HUES48 (cell line): ENCODE data around the gene BAHD1.

Experiments used
- H3K27ac ChIP-seq: one replicate; pipeline ENCODE4 v1.7.0; 2013; ENCODE audit warnings: low read depth, low read length, inconsistent platforms
- H3K27me3 ChIP-seq: 2 replicates; pipeline ENCODE4 v1.6.1; 2013; ENCODE audit warnings: mild to moderate bottlenecking, low read length; ENCODE audit not compliant: control insufficient read depth, insufficient read depth
- H3K36me3 ChIP-seq: 2 replicates; pipeline ENCODE4 v1.6.1; 2013; ENCODE audit warnings: low read length; ENCODE audit not compliant: control insufficient read depth, insufficient read depth
- H3K4me1 ChIP-seq: 2 replicates; pipeline ENCODE4 v1.6.1; 2013; ENCODE audit warnings: mild to moderate bottlenecking, low read length; ENCODE audit not compliant: control insufficient read depth, insufficient read depth
- H3K4me3 ChIP-seq: 2 replicates; pipeline ENCODE4 v1.5.1; 2013; ENCODE audit warnings: mild to moderate bottlenecking, low read depth, low read length
- H3K9ac ChIP-seq: 2 replicates; pipeline ENCODE4 v1.6.1; 2013; ENCODE audit warnings: mild to moderate bottlenecking, low read depth, low read length, moderate library complexity
- H3K9me3 ChIP-seq: 2 replicates; pipeline ENCODE4 v1.6.1; 2013; ENCODE audit warnings: low read length; ENCODE audit not compliant: control insufficient read depth, insufficient read depth

BAHD1 gene

DNA sequence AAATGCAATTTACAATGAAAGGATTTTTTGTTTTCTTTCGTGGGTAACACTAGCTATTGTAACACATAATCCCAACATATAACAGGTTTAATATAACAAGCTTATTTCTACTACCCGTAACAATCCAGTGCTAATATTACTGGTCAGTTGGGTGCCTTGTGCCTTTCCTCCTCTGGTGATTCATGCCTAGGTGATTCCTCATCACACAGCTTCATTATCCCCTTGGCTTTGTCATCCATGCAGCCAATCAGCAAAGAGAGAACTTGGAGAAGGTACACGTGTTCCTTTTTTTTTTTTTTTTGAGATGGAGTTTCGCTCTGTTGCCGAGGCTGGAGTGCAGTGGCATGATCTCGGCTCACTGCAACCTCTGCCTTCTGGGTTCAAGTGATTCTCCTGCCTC is 60.7 kb downstream of the BAHD1 start:
- Histone ChIP-seq H3K27me3 (no peaks in the 10 kb centered on the region; the same call in 1 of the 2 replicates), H3K4me1 (peaks cover under 1% of the 10 kb centered on the region; the same call in 1 of the 2 replicates), H3K27ac (no peak overlapping the region), H3K9ac (no peak overlapping the region), H3K9me3 (no peaks in the 10 kb centered on the region), H3K36me3 (no peaks in the 10 kb centered on the region), H3K4me3 (no peak overlapping the region)

DNA sequence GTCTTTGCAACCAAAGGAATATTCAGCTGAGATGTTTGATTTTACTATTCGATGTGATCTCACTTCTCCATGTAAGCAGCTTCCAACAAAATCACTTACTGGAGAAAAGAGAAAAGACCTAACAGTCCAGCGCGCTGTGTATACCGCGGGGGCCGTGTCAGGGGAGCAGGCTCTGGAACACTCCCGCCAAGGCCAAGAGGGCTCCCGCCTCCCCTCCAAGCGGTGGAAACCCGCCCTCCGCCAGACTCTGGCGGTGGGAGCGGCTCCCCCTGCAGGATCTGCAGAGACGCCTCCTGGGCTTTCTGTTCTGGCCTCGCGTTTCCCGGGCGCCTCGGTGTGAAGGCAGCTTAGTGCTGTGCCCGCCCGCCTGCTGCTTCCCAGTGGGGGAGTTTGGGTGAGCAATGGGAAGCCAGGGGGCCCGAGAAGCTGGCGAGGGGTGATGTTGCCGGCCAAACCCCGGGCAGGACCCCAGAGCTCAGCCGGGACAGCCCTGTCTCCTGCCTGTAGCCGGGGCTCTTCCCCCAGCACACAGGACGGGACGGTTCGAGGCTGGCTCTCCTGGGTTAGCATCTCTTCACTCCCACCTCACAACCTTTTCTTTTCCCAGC is 66.3 kb downstream of the BAHD1 start:
- peaks cover 31% of the 10 kb centered on the region for H3K27me3 ChIP-seq
- H3K36me3 ChIP-seq: no peaks in the 10 kb centered on the region

DNA sequence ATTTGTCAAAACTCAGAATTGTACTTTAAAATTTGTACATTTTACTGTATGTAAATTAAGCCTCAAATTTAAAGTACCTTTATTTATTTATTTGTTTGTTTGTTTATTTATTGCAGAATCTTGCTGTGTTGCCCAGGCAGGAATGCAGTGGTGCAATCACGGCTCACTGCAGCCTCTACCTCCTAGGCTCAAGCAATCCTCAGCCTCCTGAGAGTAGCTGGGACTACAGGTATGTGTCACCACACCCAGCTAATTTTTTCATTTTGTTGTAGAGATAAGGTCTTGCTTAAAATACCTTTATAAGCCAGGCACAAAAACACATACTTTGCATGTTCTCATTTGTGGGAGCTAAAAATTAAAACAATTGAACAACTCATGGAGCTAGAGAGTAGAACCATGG is 67.5 kb downstream of the BAHD1 start:
- peaks cover 39% of the 10 kb centered on the region for H3K27me3 ChIP-seq
- H3K4me1 ChIP-seq: peaks cover 18% of the 10 kb centered on the region
- no peak overlapping the region for H3K4me3 ChIP-seq
- no peak overlapping the region for H3K9ac ChIP-seq
- H3K9me3 ChIP-seq: no peaks in the 10 kb centered on the region
- no peak overlapping the region for H3K27ac ChIP-seq
- H3K36me3 ChIP-seq: no peaks in the 10 kb centered on the region

More for the DNA sequence above, 66.3 kb downstream of the BAHD1 start:
- Histone ChIP-seq H3K4me3 (peak overlapping the region; percentile 64), H3K9me3 (no peaks in the 10 kb centered on the region), H3K9ac (peak overlapping the region; percentile 33; the same call in 1 of the 2 replicates), H3K4me1 (peaks cover 15% of the 10 kb centered on the region), H3K27ac (no peak overlapping the region)

DNA sequence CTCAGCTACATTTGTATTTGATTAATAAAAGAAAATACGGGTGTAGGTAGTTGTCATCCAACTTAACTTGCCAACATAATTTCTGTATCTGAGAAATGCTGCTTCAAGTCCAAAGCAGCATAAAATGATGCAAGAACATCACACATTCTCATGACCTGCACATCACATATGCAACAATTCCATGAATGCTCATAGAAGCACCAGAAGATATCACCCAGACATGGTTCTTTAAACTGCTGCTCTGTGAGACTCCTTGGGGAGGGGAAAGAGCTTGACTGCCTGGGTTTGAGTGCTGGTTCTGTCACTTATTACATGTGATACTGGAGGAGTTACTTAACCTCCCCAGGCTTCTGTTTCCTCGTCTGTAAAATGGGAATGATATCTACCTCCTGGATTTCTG is 69.4 kb downstream of the BAHD1 start:
- Histone ChIP-seq H3K27me3 (peaks cover 39% of the 10 kb centered on the region), H3K27ac (no peak overlapping the region), H3K4me3 (no peak overlapping the region), H3K9ac (no peak overlapping the region), H3K36me3 (no peaks in the 10 kb centered on the region), H3K4me1 (peaks cover 18% of the 10 kb centered on the region), H3K9me3 (no peaks in the 10 kb centered on the region)

DNA sequence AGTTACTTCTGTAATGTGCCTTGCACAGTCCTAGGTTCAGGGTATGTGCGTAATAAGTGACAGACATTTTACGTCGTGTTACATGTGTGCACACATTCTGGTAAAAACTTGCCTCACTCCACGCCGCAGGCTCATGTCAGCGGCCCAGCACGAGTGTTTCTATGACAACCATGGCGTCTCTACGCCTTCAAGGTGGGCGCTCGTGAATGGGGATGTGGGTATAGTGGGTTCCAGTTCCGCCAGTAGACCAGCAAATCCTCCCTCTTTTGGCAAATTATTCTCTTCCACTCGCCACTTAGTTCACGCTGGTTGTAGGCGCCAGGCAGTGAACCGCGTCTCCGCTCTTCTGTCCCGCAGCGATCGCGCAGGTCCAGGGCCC is 70.3 kb downstream of the BAHD1 start:
- H3K9ac ChIP-seq: peak overlapping the region; percentile 65; the same call in 1 of the 2 replicates
- H3K27me3 ChIP-seq: peaks cover 39% of the 10 kb centered on the region
- peak overlapping the region; percentile 49; the same call in 1 of the 2 replicates for H3K4me3 ChIP-seq

DNA sequence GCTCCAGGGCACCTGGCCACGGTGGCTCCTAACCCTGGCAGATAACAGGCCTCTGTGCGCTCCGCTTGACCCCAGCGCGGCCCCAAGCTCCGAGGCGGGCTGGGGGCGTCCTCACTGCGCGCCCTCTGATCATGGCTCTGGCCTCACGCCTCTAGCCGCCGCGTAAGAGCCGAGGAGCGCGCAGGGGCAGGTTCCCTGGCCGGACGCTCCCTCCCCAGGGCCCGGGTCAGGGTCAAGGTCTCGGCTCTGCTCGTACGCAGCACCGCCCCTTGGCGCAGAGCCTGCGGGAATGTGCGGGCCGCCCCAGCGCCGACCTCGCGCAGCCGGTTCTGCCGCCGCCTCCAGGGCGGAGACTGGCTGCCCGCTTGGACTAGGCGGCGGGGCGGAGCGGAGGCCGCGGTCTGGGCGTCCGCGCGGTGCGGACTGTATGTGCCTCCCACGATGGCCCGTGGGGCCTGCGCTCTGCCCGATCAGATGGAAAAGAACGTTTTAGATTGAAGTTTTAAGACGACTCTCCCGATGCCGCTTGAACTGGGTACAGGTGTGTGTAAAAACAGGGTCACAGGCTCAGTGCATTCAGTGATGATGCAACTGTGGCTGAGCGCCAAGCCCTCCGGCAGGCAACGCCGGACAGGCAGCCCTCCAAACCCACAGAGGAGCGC is 70.8 kb downstream of the BAHD1 start:
- Histone ChIP-seq H3K27ac (no peak overlapping the region), H3K9ac (peak overlapping the region; percentile 65), H3K4me3 (peak overlapping the region; percentile 49), H3K36me3 (no peaks in the 10 kb centered on the region), H3K27me3 (peaks cover 39% of the 10 kb centered on the region), H3K4me1 (peaks cover 16% of the 10 kb centered on the region), H3K9me3 (no peaks in the 10 kb centered on the region)

More for the DNA sequence above, 70.3 kb downstream of the BAHD1 start:
- Histone ChIP-seq H3K9me3 (no peaks in the 10 kb centered on the region), H3K4me1 (peaks cover 18% of the 10 kb centered on the region), H3K36me3 (no peaks in the 10 kb centered on the region), H3K27ac (no peak overlapping the region)

DNA sequence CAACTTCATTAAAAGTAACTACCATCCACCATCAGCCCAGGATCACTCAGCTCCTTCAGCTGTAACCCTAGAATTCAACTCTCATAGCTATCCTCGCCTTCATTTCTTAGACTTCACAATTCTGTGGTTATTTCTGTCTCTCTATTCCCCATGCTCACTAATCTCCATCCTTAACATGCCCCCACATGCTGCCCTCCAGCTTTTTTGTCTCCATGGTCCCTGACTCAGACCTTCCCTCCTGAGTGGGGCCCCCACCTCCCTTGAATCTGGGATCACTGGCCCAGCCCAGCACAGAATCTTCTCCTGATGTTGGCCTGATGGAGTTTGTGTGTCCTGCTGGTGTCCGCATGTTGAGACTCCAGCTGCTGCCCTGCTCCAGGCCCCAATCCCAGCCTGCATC is 71.7 kb downstream of the BAHD1 start:
- Histone ChIP-seq H3K4me3 (no peak overlapping the region), H3K27ac (no peak overlapping the region), H3K27me3 (peaks cover 36% of the 10 kb centered on the region), H3K9ac (no peak overlapping the region), H3K36me3 (no peaks in the 10 kb centered on the region), H3K9me3 (no peaks in the 10 kb centered on the region), H3K4me1 (peaks cover 12% of the 10 kb centered on the region; the same call in 1 of the 2 replicates)

DNA sequence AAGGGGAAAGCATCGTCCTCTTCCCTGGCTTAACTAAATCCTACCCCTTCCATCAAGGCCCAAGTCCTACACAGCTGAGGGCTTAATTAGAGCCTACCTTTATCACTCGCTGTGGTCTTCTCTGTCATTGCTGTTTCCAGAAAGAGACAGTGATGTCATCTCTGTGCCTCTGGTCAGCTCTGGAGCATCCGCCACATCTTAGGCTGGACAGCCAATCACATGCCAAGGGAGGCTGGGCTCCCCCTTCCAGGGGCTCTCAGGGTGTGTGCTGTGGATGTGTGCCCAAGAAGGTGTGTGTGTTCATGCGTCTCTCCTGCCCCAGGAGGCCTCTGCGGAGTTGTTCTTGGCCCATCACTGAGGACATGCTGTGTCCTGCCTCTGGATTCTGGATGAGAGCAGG is 72.9 kb downstream of the BAHD1 start:
- no peak overlapping the region for H3K9ac ChIP-seq
- H3K27me3 ChIP-seq: peaks cover 29% of the 10 kb centered on the region
- H3K4me1 ChIP-seq: peaks cover 12% of the 10 kb centered on the region; the same call in 1 of the 2 replicates
- no peaks in the 10 kb centered on the region for H3K9me3 ChIP-seq
- H3K36me3 ChIP-seq: no peaks in the 10 kb centered on the region
- no peak overlapping the region for H3K27ac ChIP-seq
- H3K4me3 ChIP-seq: no peak overlapping the region

DNA sequence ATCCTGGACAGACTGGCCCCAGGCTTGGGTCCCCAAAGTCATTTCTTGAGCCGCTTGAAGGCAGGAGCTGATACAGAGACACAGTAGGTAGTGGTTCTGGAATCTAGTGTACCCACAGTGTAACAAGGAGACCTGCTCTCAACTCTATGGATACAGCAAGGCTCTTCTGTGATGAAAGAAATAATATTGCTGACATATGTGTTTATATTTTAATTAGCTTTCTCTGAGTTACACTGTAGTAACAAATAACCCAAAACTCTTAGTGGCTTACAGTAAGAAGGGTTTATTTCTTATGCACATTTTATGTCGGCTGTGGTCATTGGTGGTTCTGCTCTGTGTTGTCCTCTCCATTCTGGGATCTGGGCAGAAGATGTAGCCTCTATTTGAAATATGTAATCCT is 75.6 kb downstream of the BAHD1 start:
- no peaks in the 10 kb centered on the region for H3K36me3 ChIP-seq
- H3K27ac ChIP-seq: no peak overlapping the region
- H3K9ac ChIP-seq: no peak overlapping the region
- H3K4me1 ChIP-seq: peaks cover 5% of the 10 kb centered on the region; the same call in 1 of the 2 replicates
- no peaks in the 10 kb centered on the region for H3K9me3 ChIP-seq
- H3K4me3 ChIP-seq: no peak overlapping the region
- H3K27me3 ChIP-seq: peaks cover 13% of the 10 kb centered on the region
